Suprapubic skin (tissue), 4 donors: ENCODE data around the gene FLOT2. TPM values are rescaled to one million over a fixed set of nuclear protein-coding genes. Genes with fewer than 3 reads are reported as not detected.
"Not testable (repeated sequence)": the region's sequence is repeated elsewhere in the genome, so short reads cannot be mapped to it uniquely, and the experiment has no call there.

Source experiments
- DNase-seq, 2 donors: peaks; one replicate each; pipeline ENCODE4 v3.0.0-alpha.2; 2019; ENCODE audit warnings: low spot score in 2 of 2
- H3K27ac ChIP-seq: fragments of 200-600 bp; sonication (generic); one replicate; pipeline ENCODE4 v1.5.1; 2019
- H3K27me3 ChIP-seq: fragments of 200-600 bp; sonication (generic); one replicate; pipeline ENCODE4 v1.5.1; 2019
- H3K36me3 ChIP-seq: fragments of 200-600 bp; sonication (generic); one replicate; pipeline ENCODE4 v1.5.1; 2019
- H3K4me1 ChIP-seq: fragments of 200-600 bp; sonication (generic); one replicate; pipeline ENCODE4 v1.5.1; 2019
- H3K4me3 ChIP-seq: fragments of 200-600 bp; sonication (generic); one replicate; pipeline ENCODE4 v1.5.1; 2019; ENCODE audit warnings: mild to moderate bottlenecking
- H3K9me3 ChIP-seq: fragments of 200-600 bp; sonication (generic); one replicate; pipeline ENCODE4 v1.5.1; 2019
- CTCF ChIP-seq, 2 donors: fragments of 200-600 bp in 1 of 2; fragments of 450-650 bp in 1 of 2; sonication (generic) in 1 of 2; IDR thresholded peaks; one replicate each; pipeline ENCODE4 v1.5.1; 2016 to 2019; ENCODE audit warnings: antibody characterized with exemption in 2 of 2, mild to moderate bottlenecking in 1 of 2, moderate library complexity in 1 of 2
- EP300 ChIP-seq: sonication (generic); formaldehyde crosslinking; IDR thresholded peaks from one replicate; pipeline ENCODE4 v1.6.1; 2017; ENCODE audit warnings: antibody characterized with exemption
- POLR2A ChIP-seq, 2 donors: fragments of 450-650 bp; IDR thresholded peaks; one replicate each; pipeline ENCODE4 v1.6.1; 2017; ENCODE audit warnings: antibody characterized with exemption in 2 of 2, mild to moderate bottlenecking in 2 of 2, moderate library complexity in 2 of 2
- POLR2AphosphoS5 ChIP-seq, 3 donors: sonication (generic); formaldehyde crosslinking; IDR thresholded peaks; one replicate each; pipeline ENCODE4 v1.6.1; 2017; ENCODE audit warnings: antibody characterized with exemption in 3 of 3
- WGBS: methylation state at CpG from one replicate; pipeline ENCODE4 v1.1.5; 2018; 5-methylcytosine and 5-hydroxymethylcytosine counted together
- total RNA-seq, 4 donors: library from RNA; depleted of rRNA; stranded (reverse); fragments of >200 nt; gene quantifications; one replicate each; pipeline ENCODE4 v1.1.0, GENCODE V29; 2016

Gene FLOT2
- total RNA-seq, 4 donors from 2014 or later = 41.7 to 57.5 (median 52.3) TPM

DNA sequence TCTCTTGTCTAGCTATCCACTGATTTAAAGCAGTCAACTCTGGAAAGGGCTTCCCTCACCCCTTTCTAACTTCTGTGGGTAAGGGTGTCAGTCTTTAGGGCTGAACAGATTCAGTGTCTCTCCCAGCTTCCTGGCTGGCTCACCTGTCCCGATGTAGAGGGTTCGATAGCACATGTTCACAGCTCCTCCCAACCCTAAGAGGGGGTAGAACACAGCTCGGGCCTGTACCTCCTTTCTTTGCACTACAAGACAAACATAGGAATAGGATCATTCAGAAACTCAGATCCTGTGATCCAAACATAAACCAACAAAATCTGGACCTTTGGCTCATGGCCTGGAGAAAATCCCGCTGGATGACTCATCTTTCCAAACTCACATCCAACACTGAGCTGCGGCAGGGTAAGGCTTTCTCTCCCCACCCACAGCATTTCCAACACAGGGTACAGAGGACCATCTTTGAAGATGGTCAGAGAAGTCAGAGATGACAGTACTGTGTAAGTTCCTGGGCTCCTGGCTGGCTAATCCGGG, 11.2 kb upstream of the FLOT2 start:
- Histone ChIP-seq H3K4me1 (peaks cover 35% of the 10 kb centered on the region), H3K9me3 (no peaks in the 10 kb centered on the region), H3K27ac (peak overlapping the region; percentile 72), H3K27me3 (no peaks in the 10 kb centered on the region), H3K36me3 (peaks cover 76% of the 10 kb centered on the region), H3K4me3 (no peak overlapping the region)
- TF ChIP-seq EP300 = no peak
- 21% methylated on average over 6 of the region's 6 CpGs for WGBS
- DNase-seq = no peak

DNA sequence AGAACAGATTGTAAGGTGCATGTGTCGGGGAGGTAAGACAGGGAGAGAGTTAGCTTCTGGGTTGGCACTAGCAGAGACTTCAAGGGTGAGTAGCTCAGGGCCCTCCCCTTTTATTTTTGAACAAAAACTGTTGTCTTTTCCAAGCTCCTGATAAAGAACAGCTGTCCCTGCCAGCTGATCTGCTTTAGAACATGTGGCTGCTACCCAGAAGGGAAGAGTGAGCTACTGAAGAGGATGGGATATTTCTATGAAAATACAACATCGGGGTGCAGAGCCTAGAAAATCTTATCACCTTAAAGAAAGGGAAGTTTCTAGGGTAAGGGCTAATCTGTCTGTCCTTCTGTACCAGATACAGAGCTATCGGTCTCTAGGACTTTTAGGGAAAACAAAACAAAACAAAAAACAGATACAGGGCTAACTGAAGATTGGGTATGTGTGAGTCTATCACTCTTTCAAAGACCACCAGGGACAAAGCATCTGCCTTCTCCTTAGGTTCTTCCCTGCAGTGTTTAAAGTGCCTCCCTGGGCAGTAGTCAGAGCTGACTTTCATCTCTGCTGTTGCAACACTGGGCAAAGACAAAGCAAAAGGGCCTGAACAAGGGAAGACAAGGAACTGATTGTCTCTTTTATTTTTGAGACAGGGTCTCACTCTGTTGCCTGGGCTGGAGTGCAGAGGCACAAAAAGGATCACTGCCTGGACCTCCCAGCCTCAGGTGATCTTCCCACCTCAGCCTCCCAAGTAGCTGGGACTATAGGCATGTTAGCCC, 10.4 kb upstream of the FLOT2 start:
- Histone ChIP-seq H3K4me3 (no peak overlapping the region), H3K9me3 (no peaks in the 10 kb centered on the region), H3K27ac (peak overlapping the region; percentile 72), H3K27me3 (no peaks in the 10 kb centered on the region), H3K36me3 (peaks cover 68% of the 10 kb centered on the region), H3K4me1 (peaks cover 42% of the 10 kb centered on the region)
- no peak for TF ChIP-seq CTCF (IDR thresholded peaks at IDR 0.05)
- TF ChIP-seq POLR2A (IDR thresholded peaks at IDR 0.05) = no peak
- no peak for TF ChIP-seq POLR2AphosphoS5 (IDR thresholded peaks at IDR 0.05)
- TF ChIP-seq EP300 = no peak
- 71% methylated on average over 3 of the region's 3 CpGs for WGBS
- no peak for DNase-seq

- Histone ChIP-seq H3K27ac (no peak overlapping the region), H3K4me1 (peaks cover 50% of the 10 kb centered on the region), H3K36me3 (peaks cover 58% of the 10 kb centered on the region)
These were observed 9.3 kb upstream of the FLOT2 start for GRCh38 chr17:28906706-28907438.

GRCh38 chr17:28906276-28906675, 8.7 kb upstream of the FLOT2 start:
- H3K27ac ChIP-seq = no peak overlapping the region
- no peaks in the 10 kb centered on the region for H3K27me3 ChIP-seq
- WGBS = 78% methylated on average over 8 of the region's 9 CpGs
- no peak for TF ChIP-seq EP300
- no peak for TF ChIP-seq POLR2A (IDR thresholded peaks at IDR 0.05)
- no peak for TF ChIP-seq CTCF (IDR thresholded peaks at IDR 0.05)
- TF ChIP-seq POLR2AphosphoS5 (IDR thresholded peaks at IDR 0.05) = no peak
- H3K4me3 ChIP-seq = no peak overlapping the region
- H3K36me3 ChIP-seq = peaks cover 52% of the 10 kb centered on the region
- DNase-seq = no peak
- H3K9me3 ChIP-seq = no peaks in the 10 kb centered on the region
- H3K4me1 ChIP-seq = peaks cover 56% of the 10 kb centered on the region

More at GRCh38 chr17:28906706-28907438, 9.3 kb upstream of the FLOT2 start:
- TF ChIP-seq CTCF (IDR thresholded peaks at IDR 0.05) (no peak), POLR2A (IDR thresholded peaks at IDR 0.05) (no peak), EP300 (no peak), POLR2AphosphoS5 (IDR thresholded peaks at IDR 0.05) (no peak)
- H3K27me3 ChIP-seq = no peaks in the 10 kb centered on the region
- 54% methylated on average over 7 of the region's 7 CpGs for WGBS
- no peak overlapping the region for H3K4me3 ChIP-seq
- no peaks in the 10 kb centered on the region for H3K9me3 ChIP-seq
- DNase-seq = no peak

GRCh38 chr17:28904800-28905199, 7.3 kb upstream of the FLOT2 start:
- TF ChIP-seq CTCF (IDR thresholded peaks at IDR 0.05) (no peak), POLR2A (IDR thresholded peaks at IDR 0.05) (no peak), POLR2AphosphoS5 (IDR thresholded peaks at IDR 0.05) (no peak), EP300 (no peak)
- H3K36me3 ChIP-seq = peaks cover 37% of the 10 kb centered on the region
- H3K9me3 ChIP-seq = no peaks in the 10 kb centered on the region
- 28% methylated on average over 4 of the region's 4 CpGs for WGBS
- no peak overlapping the region for H3K27ac ChIP-seq
- H3K4me1 ChIP-seq = peaks cover 60% of the 10 kb centered on the region
- DNase-seq = no peak
- H3K4me3 ChIP-seq = no peak overlapping the region
- no peaks in the 10 kb centered on the region for H3K27me3 ChIP-seq

- not testable (repeated sequence) for H3K27me3 ChIP-seq, H3K9me3 ChIP-seq, DNase-seq
- Histone ChIP-seq H3K4me3 (peak overlapping the region; percentile 86), H3K27ac (peak overlapping the region; percentile 89), H3K4me1 (peaks cover 59% of the 10 kb centered on the region), H3K36me3 (peaks cover 26% of the 10 kb centered on the region)
- WGBS = 56% methylated on average over 5 of the region's 5 CpGs
These were observed 6.0 kb upstream of the FLOT2 start for GRCh38 chr17:28903546-28903841.
